Left lung (tissue), 10 donors: Measurements from ENCODE around the gene C19orf12. TPM values are rescaled to one million over a fixed set of nuclear protein-coding genes. Genes with fewer than 3 reads are reported as not detected.

Source experiments
- ATAC-seq: fragments of 200-7000 bp; cut with Tn5 transposase; one replicate; pipeline ENCODE4 v1.9.1; 2020; ENCODE audit warnings: moderate library complexity
- DNase-seq, 4 donors: peaks; one replicate each; pipeline ENCODE4 v3.0.0-alpha.2; 2013 to 2020
- H3K27ac ChIP-seq, 2 donors: fragments of 200-600 bp; sonication (generic) in 1 of 2; one replicate each; pipeline versions ENCODE4 v1.5.0 to v1.8.0; 2020 to 2021
- H3K27me3 ChIP-seq, 2 donors: fragments of 200-600 bp; sonication (generic) in 1 of 2; one replicate each; pipeline versions ENCODE4 v1.5.0 to v1.8.0; 2020 to 2021
- H3K36me3 ChIP-seq, 2 donors: fragments of 200-600 bp; sonication (generic) in 1 of 2; one replicate each; pipeline versions ENCODE4 v1.5.0 to v1.8.0; 2020 to 2021
- H3K4me1 ChIP-seq, 2 donors: fragments of 200-600 bp; one replicate each; pipeline ENCODE4 v1.8.0; 2021
- H3K4me3 ChIP-seq, 2 donors: fragments of 200-600 bp; sonication (generic) in 1 of 2; one replicate each; pipeline versions ENCODE4 v1.5.0 to v1.8.0; 2020 to 2021; ENCODE audit warnings: mild to moderate bottlenecking in 1 of 2
- H3K9me3 ChIP-seq, 2 donors: fragments of 200-600 bp; sonication (generic) in 1 of 2; one replicate each; pipeline versions ENCODE4 v1.5.0 to v1.8.0; 2020 to 2021
- CTCF ChIP-seq, 2 donors: fragments of 200-600 bp; sonication (generic) in 1 of 2; IDR thresholded peaks; one replicate each; pipeline versions ENCODE4 v1.5.0 to v1.8.0; 2021; ENCODE audit warnings: antibody characterized with exemption in 2 of 2
- intact Hi-C, 2 donors: fragments of 100-400 bp; cut with DNase I; formaldehyde crosslinking; loops; one replicate each; pipeline versions ENCODE4 v1.11.2 to v1.14.2; 2022
- polyA plus RNA-seq, 6 donors: library from polyadenylated mRNA; unstranded; fragments of 120-200 nt; gene quantifications; one replicate each; pipeline ENCODE4 v1.2.1, GENCODE V29; 2013; ENCODE audit not compliant: insufficient read length in 6 of 6
- total RNA-seq, 2 donors: library from RNA; stranded (reverse); fragmentation: NEBNext Ultra II Directional; extraction: Animal tissue kit (Norgen Biotek cat#: 25700); gene quantifications; one replicate each; pipeline ENCODE4 v1.2.1, GENCODE V29; 2021
- donor health status: DM: no; HTN: yes; CAD: no.
- donor health status: DM: no; HTN: no; CAD: no.

Gene C19orf12
- total and polyA plus RNA-seq, 8 donors = 18.6 to 25.6 (median 21.7) TPM

- no peaks in the 10 kb centered on the region for H3K9me3 ChIP-seq
- intact Hi-C loops = loop anchor here in 1 of 2 donors (10.0 kb wide), 1 partner anchor 114 kb away; no protein-coding TSS in a partner anchor
- DNase-seq (peak in 1 of 4 donors; percentile 43), ATAC-seq (no peak)
- H3K27me3 ChIP-seq = peaks cover 0 to 17% of the 10 kb centered on the region in 2 donors
- H3K27ac ChIP-seq = no peak overlapping the region
- H3K4me1 ChIP-seq = no peaks in the 10 kb centered on the region
- no peak for TF ChIP-seq CTCF (IDR thresholded peaks at IDR 0.05)
- no peak overlapping the region for H3K4me3 ChIP-seq
- H3K36me3 ChIP-seq = no peaks in the 10 kb centered on the region
Observed at GRCh38 chr19:29760752-29761502, 45.9 kb upstream of the C19orf12 start.

GRCh38 chr19:29759359-29759758 lies 44.3 kb upstream of the C19orf12 start:
- intact Hi-C loops = no loop called here
- no peak for ATAC-seq

GRCh38 chr19:29758863-29759262 lies 43.8 kb upstream of the C19orf12 start:
- no peaks in the 10 kb centered on the region for H3K36me3 ChIP-seq
- TF ChIP-seq CTCF (IDR thresholded peaks at IDR 0.05) = no peak
- ATAC-seq (no peak), DNase-seq (peak in 1 of 4 donors; percentile 33)
- H3K27me3 ChIP-seq = peaks cover 0 to 20% of the 10 kb centered on the region in 2 donors
- no peaks in the 10 kb centered on the region for H3K9me3 ChIP-seq
- no peaks in the 10 kb centered on the region for H3K4me1 ChIP-seq
- no peak overlapping the region for H3K4me3 ChIP-seq
- intact Hi-C loops = no loop called here
- no peak overlapping the region for H3K27ac ChIP-seq

More at GRCh38 chr19:29759359-29759758, 44.3 kb upstream of the C19orf12 start:
- Histone ChIP-seq H3K4me1 (no peaks in the 10 kb centered on the region), H3K27me3 (peaks cover 0 to 17% of the 10 kb centered on the region in 2 donors), H3K27ac (no peak overlapping the region), H3K36me3 (no peaks in the 10 kb centered on the region), H3K9me3 (no peaks in the 10 kb centered on the region), H3K4me3 (no peak overlapping the region)
- TF ChIP-seq CTCF (IDR thresholded peaks at IDR 0.05) = no peak
- no peak for DNase-seq

- H3K36me3 ChIP-seq = no peaks in the 10 kb centered on the region
- no peak overlapping the region for H3K4me3 ChIP-seq
- ATAC-seq (no peak), DNase-seq (peak in 1 of 4 donors; percentile 41)
- intact Hi-C loops = no loop called here
- H3K27ac ChIP-seq = no peak overlapping the region
- peaks cover 0 to 33% of the 10 kb centered on the region in 2 donors for H3K27me3 ChIP-seq
- H3K9me3 ChIP-seq = no peaks in the 10 kb centered on the region
- H3K4me1 ChIP-seq = no peaks in the 10 kb centered on the region
- no peak for TF ChIP-seq CTCF (IDR thresholded peaks at IDR 0.05)
Observed at GRCh38 chr19:29757551-29757950, 42.5 kb upstream of the C19orf12 start.

GRCh38 chr19:29753934-29754305 lies 38.9 kb upstream of the C19orf12 start:
- H3K4me3 ChIP-seq = no peak overlapping the region
- intact Hi-C loops = no loop called here
- peaks cover 0 to 32% of the 10 kb centered on the region in 2 donors for H3K27me3 ChIP-seq
- no peak overlapping the region for H3K27ac ChIP-seq
- no peaks in the 10 kb centered on the region for H3K9me3 ChIP-seq
- no peaks in the 10 kb centered on the region for H3K4me1 ChIP-seq
- DNase-seq (peak in 1 of 4 donors; percentile 35), ATAC-seq (no peak)
- no peak for TF ChIP-seq CTCF (IDR thresholded peaks at IDR 0.05)
- no peaks in the 10 kb centered on the region for H3K36me3 ChIP-seq
